Ecto neural progenitor cell (in vitro differentiated cells): ENCODE data around the gene RABGGTA.
A peak's percentile ranks its signal among the peaks of the same experiment; 100 is the strongest.

ENCODE experiments used
- DNase-seq: peaks from one replicate; pipeline ENCODE4 v3.0.0-alpha.2; 2018; ENCODE audit warnings: low spot score

The RABGGTA gene

GRCh38 chr14:24304019-24304387 is 32.6 kb upstream of the RABGGTA start:
- no peak for DNase-seq

DNA sequence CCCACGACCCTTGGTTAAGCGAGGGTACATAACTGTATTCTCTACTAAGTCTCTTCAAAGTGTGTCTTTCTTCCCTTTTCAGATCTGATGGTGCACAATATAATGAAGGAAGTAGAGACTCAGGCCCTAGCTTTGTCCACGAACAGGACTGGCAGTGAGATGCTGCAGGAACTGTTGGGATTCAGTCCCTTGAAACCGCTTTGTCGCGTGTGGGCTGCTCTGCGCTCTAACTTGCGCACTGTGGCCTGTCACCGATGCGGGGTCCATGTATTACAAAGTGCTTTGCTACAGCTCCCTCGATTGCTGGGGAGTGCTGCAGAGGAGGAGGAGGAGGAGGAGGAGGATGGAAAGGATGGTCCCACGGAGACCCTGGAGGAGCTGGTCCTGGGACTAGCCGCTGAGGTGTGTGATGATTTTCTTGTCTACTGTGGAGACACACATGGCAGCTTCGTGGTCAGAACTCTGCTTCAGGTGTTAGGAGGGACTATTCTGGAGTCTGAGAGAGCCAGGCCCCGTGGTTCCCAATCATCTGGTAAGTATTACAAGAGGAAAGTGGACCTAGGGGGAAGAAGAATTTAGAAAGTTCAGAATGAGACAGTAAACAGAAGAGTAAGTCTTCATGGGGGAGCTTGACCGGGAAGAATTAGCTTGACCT is 29.1 kb upstream of the RABGGTA start:
- no peak for DNase-seq

DNA sequence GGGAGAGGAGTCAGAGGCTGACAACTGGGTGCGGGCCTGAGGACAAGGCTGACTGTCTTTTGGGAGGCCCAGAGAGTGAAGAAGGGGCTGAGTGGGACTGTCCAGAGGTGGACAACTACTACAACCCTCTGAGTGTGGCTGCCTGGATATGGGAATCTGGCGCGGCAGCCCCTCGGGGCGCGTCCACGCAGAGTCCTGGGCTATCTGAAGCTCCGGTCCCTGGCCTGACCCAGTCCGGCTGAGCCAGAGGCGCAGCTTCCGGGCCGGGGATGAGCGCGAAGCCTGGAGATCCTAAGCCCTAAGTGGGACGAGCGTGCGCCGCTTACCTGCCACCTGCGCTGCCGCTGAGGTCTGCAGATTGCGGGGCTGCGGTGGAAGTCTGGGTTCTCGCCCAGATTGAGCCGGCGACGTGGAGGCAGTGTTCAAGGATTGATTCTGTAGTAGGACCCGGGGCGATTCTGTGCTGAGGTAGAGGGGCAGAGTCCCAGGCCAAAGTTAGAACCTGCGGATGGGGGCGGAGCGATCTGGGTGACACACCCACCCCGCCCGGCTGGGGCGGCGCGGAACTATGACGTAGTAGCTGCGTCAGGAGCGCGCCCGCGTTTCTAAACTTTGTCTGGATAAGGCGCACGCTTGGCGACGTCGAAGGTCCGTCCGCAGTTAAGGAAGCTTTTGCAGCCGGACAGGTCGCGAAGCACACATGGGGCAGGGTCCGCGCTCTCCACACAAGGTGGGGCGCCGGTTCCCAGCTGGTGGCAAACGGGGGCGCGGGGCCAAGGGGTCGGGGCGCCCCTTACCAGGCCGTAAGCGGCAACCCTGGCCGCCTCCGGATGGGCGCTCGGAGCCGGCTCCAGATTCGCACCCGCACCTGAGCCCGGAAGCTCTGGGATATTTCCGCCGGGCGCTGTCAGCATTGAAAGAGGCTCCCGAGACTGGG is 28.1 kb upstream of the RABGGTA start, which contains the start of the genes DHRS1 and NOP9:
Gene DHRS1, minus strand, starts transcription at position 526 of the 937 bp plus-strand sequence. CDS start 674 bp downstream, outside the sequence.
Gene NOP9, plus strand, starts transcription at position 596 of the 937 bp plus-strand sequence. Its CDS starts 105 bp downstream, at position 701.
- DNase-seq: peak; percentile 96

DNA sequence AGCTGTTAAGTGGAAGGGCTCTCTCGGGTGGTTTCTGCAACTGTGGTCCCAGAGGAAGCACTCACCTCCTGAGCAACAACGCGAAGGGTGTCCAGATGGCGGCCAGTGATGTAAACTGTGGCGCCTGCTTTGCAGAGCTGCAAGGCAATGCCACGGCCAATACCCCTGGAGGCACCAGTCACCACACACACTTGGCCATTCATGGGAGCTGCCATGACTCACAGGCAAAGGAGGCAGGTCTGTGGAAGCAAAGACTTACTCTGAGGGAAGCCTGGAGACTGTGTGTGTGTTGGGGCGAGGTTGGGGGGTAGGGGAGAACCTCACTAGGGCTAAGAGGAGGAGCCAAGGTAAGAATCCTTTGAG is 27.5 kb upstream of the RABGGTA start:
- no peak for DNase-seq

DNA sequence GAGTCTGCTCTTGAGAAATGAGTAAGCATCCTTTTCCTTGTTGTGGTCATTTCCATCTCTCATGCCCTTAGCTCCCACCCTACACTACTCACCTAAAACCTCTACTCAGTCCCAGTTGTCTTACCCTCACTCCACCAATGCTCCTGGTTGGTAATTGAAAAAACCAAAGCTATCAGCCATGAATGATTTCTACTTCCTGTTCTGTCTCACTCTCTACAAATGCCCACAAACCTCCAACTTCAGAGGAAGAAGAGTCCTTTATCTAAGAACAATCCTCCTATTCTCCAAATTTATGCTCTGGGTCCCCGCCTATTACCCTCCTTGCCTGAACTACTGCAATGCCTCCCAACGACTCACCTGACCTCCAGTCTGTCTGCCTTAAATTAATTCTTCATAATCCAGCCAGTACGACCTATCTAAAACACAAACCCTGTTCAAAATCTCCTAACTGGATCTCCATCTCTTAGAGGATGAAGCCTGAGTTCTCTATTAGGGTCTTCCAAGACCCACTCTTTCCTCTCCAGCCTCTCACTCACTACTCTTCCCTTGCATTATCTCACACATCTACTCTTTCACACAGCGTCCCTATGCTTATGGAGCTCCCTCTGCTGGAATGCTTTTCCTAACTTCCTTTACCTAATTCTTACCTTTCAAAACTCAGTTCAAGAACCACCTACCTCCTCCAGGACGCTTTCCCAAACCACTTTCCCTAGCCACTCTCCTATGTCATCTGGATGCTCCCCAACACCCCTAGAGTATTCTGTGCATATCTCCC is 26.0 kb upstream of the RABGGTA start:
- DNase-seq: no peak

DNA sequence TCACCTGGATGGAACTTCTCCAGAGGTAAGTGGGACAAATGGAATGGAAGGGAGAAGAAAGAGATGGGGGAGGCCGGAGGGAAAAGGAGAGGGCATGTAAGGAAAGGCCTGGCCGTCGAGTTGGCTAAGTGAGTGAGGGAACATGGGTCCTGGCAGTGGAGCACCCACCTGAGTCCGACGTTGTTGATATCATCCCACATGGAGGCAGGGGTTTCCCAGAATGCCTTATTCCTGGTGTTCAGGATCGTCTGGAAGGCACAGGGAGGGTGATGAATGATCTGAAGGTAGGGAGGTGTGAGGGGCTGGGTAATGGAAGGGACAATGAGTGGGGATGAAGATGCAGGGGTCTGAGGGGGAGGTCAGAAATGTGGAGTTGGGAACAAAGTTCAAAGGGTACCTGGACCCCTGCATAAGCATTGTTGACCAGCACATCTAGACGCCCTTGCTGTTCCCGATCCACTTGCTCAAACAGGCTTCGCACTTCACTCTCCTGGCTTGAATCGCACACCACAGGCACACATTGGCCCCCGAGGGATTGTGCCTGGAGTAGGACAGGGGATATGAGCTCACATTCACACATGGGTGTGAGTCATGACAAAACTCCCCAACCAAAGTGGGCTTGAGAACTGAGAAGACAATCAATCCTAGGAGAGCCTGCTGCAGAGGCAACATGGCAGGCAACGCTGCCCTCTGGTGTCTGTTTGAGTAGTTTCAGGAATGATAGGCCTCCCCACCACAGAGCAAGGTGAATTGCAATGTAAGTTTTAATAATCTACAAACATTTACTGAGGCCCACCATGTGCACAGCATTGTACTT is 25.2 kb upstream of the RABGGTA start:
- peak; percentile 70 for DNase-seq

GRCh38 chr14:24293525-24293924 is 22.1 kb upstream of the RABGGTA start:
- no peak for DNase-seq

DNA sequence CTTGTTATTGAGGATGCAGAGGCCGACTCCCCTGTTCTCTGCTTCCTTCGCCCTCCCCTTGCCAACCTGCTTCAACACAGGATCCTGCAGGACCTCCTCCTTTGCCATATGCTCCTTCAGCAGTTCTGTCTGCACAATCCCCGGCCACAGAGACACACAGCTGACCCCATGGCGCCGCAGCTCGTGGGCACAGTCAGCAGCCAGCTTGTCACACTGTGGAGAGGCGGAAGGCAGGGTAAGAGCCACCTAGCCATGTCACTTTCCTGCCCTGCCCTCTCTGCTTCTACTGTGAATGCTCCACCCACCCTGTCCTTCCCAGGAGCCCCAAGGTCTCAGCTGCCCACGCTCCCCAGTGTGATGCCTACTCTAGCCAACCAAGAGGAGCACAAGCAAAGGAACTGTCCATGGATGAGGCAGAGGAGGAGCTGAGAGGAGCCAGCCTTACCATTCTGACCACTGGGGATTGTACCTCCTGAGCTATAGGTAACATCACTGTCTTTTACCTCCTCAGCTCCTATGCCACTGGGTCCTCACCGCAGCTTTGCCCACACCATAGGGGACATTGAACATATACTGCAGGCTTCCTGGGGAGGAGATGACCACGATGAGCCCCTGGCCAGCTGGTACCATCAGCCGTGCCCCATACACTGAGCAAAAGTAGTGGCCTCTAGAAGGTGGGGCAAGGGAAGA is 20.9 kb upstream of the RABGGTA start:
- no peak for DNase-seq

- no peak for DNase-seq
Measured at GRCh38 chr14:24291446-24292117, 20.2 kb upstream of the RABGGTA start.

GRCh38 chr14:24290746-24291145 is 19.3 kb upstream of the RABGGTA start:
- no peak for DNase-seq

GRCh38 chr14:24289649-24290280 is 18.4 kb upstream of the RABGGTA start:
- DNase-seq: no peak

GRCh38 chr14:24286996-24287395 is 15.6 kb upstream of the RABGGTA start:
- DNase-seq: no peak

- no peak for DNase-seq
Measured at GRCh38 chr14:24285351-24285750, 14.0 kb upstream of the RABGGTA start.

- no peak for DNase-seq
Measured at GRCh38 chr14:24284501-24285035, 13.2 kb upstream of the RABGGTA start.

DNA sequence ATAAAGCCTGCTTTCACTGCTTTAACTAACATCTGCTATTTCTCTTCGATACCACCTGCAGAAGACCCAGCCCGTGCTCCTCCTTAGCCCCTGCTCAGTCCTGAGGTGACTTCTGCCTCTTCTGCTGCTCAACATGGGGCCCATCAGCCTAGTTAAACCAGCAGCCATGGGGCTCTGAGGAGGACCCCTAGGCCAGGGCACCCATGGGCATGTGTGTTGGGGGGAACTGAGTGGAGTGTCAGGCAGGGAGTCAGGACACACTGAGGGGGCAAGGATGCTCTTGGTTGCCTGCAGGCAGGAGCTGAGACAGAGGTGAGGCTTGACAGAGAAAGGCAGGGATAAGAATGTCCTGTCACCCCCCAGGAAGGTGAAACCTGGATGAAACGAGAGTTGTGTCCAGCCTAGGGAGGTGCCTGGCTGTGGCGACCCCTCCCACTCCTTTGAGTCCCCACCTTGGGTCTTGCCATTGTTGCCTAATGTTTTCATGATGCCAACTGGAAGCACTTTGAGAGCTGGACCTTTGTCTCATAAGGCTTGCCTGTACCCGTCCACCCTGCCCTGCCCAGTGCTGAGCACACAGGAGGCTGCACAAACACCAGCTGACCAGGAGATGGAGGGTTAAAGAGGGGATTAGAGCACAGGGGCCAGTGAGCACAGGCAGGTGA is 12.5 kb upstream of the RABGGTA start:
- DNase-seq: no peak

DNA sequence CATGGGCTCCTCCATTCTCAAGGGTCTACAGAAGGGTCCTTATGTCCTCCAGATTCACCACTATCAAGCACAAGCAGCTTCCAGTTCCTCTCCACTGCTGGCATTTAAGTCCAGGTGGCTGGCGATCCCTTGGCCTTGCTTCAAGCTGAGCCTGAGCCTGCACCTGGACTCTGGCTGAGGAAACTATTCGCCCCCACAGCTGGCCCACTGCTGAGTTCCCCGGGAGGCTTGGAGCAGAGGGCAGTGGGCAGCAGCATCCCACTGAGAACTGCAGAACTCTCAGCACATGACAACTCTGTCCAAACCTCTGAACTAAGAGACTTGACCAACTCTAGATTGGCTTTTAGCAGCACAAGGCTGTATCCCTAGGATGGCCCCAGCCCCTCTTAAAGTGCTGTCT is 11.3 kb upstream of the RABGGTA start:
- no peak for DNase-seq

DNA sequence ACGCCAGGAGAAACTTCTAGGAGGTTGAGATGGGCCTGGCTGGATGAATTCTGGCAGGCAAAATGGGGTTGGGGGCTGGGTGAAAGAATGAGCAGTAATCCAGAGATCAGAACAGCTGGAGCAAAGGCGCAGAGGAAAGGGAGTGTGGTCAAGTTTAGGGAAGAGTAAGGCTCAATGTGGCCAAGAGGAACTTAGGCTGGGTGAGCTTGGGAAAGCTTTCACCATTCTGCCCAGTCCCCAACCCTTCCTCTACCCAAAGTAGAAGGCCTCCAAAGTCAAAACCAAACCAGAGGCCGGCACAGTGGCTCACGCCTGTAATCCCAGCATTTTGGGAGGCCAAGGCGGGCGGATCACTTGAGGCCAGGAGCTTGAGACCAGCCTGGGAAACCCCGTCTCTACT is 10.2 kb upstream of the RABGGTA start:
- no peak for DNase-seq

- no peak for DNase-seq
Measured at GRCh38 chr14:24280797-24281460, 9.5 kb upstream of the RABGGTA start.
